A673 (cell line): Measurements from ENCODE around the gene PSMA2. TPM values are rescaled to one million over a fixed set of nuclear protein-coding genes. Genes with fewer than 3 reads are reported as not detected.

Source experiments
- BruUV-seq: library from RNA; stranded (reverse); fragments of 400-500 nt; replicated peaks from 2 replicates; lab custom pipeline; 2021; lab: Mats Ljungman, UMichigan
- CTCF ChIA-PET: fragments of 300-600 bp; sonication (Branson Sonifier 250); formaldehyde crosslinking; loops from one replicate; lab custom pipeline; 2022; ENCODE audit warnings: antibody characterized with exemption; lab: Charles Lee
- POLR2A ChIA-PET: fragments of 300-600 bp; sonication (Branson Sonifier 250); formaldehyde crosslinking; loops from one replicate; lab custom pipeline; 2022; ENCODE audit warnings: antibody characterized with exemption; ENCODE audit not compliant: low non-redundant PET; lab: Charles Lee
- DNase-seq: peaks from one replicate; pipeline ENCODE4 v3.0.0-alpha.2; 2015; ENCODE audit warnings: low spot score
- H3K27ac ChIP-seq: fragments of 200-600 bp; sonication (generic); 2 replicates; pipeline ENCODE4 v1.5.1; 2016; ENCODE audit warnings: mixed run types, low read depth, mild to moderate bottlenecking, mixed read lengths, antibody characterized with exemption, low read length; ENCODE audit not compliant: poor library complexity, severe bottlenecking
- H3K27me3 ChIP-seq: fragments of 200-600 bp; sonication (generic); replicated peaks from 2 replicates; pipeline ENCODE4 v1.6.1; 2017; ENCODE audit warnings: mixed run types, low read depth, mild to moderate bottlenecking, mixed read lengths, antibody characterized with exemption, low read length; ENCODE audit not compliant: insufficient read depth, poor library complexity
- H3K36me3 ChIP-seq: fragments of 200-600 bp; sonication (generic); 2 replicates; pipeline ENCODE4 v1.6.1; 2016; ENCODE audit warnings: mixed run types, mild to moderate bottlenecking, mixed read lengths, antibody characterized with exemption, low read length; ENCODE audit not compliant: insufficient read depth, poor library complexity, severe bottlenecking
- H3K4me1 ChIP-seq: fragments of 200-600 bp; sonication (generic); 2 replicates; pipeline ENCODE4 v1.6.1; 2017; ENCODE audit warnings: mixed run types, mild to moderate bottlenecking, mixed read lengths, antibody characterized with exemption, low read length; ENCODE audit not compliant: insufficient read depth, poor library complexity, severe bottlenecking
- H3K4me3 ChIP-seq: fragments of 200-600 bp; sonication (generic); 2 replicates; pipeline ENCODE4 v1.5.1; 2016; ENCODE audit warnings: low read depth, mixed run types, mild to moderate bottlenecking, mixed read lengths, low read length; ENCODE audit not compliant: poor library complexity, severe bottlenecking
- H3K9me3 ChIP-seq: fragments of 200-600 bp; sonication (generic); 2 replicates; pipeline ENCODE4 v1.6.1; 2016; ENCODE audit warnings: mixed run types, low read depth, mild to moderate bottlenecking, mixed read lengths, antibody characterized with exemption, low read length; ENCODE audit not compliant: poor library complexity, severe bottlenecking
- CTCF ChIP-seq: fragments of 300-800, 200-600 bp; sonication (generic); conservative IDR thresholded peaks from 2 replicates; pipeline ENCODE4 v1.5.1; 2017; ENCODE audit warnings: low read depth, mild to moderate bottlenecking, antibody characterized with exemption, low read length, moderate library complexity, mixed read lengths
- EZH2 ChIP-seq: fragments of 200-600 bp; sonication (generic); IDR thresholded peaks from 2 replicates; pipeline ENCODE4 v1.6.1; 2017; ENCODE audit warnings: borderline replicate concordance, low read depth, mild to moderate bottlenecking, mixed read lengths, antibody characterized with exemption, low read length; ENCODE audit not compliant: poor library complexity, severe bottlenecking
- intact Hi-C: fragments of 100-400 bp; cut with micrococcal nuclease; formaldehyde crosslinking; loops from one replicate; pipeline ENCODE4 v1.10.0; 2022; ENCODE audit not compliant: unreplicated experiment
- total RNA-seq: library from RNA; stranded (reverse); gene quantifications from 2 replicates; pipeline ENCODE4 v1.2.3, GENCODE V29; 2021

Gene PSMA2
- total RNA-seq, 1 experiment from 2014 or later: 193 TPM

- Histone ChIP-seq H3K4me1 (no peaks in the 10 kb centered on the region), H3K4me3 (no peak overlapping the region), H3K36me3 (no peaks in the 10 kb centered on the region), H3K27ac (no peak overlapping the region), H3K9me3 (no peaks in the 10 kb centered on the region), H3K27me3 (no peaks in the 10 kb centered on the region)
- intact Hi-C loops: no loop called here
- no peak for DNase-seq
- no TSS peak for BruUV-seq
- CTCF ChIA-PET: no interaction called here
- POLR2A ChIA-PET: no interaction called here
- TF ChIP-seq EZH2 (no peak), CTCF (no peak)
These were observed 62.6 kb downstream of the PSMA2 start for GRCh38 chr7:42869131-42870020.

DNA sequence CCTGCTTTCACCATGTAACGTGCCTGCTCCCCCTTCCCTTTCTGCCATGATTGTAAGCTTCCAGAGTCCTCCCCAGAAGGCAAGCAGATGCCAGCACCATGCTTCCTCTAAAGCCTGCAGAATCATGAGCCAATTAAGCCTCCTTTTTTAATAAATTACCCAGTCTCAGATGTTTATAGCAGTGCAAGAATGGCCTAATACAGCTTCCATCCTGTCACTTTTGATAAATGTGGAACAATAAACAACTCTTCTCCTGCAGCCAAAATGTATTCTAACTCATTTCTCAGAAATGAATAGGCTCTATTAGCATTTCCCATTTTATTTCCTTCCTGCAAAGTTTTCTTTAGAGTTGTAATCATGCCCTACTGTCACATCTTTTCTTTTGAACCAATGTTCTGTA, 63.5 kb downstream of the PSMA2 start:
- no peak overlapping the region for H3K4me3 ChIP-seq
- no peak for TF ChIP-seq CTCF
- no peak for TF ChIP-seq EZH2
- POLR2A ChIA-PET: no interaction called here

More for the DNA sequence above, 63.5 kb downstream of the PSMA2 start:
- H3K36me3 ChIP-seq: no peaks in the 10 kb centered on the region
- H3K4me1 ChIP-seq: no peaks in the 10 kb centered on the region
- intact Hi-C loops: no loop called here
- H3K27ac ChIP-seq: no peak overlapping the region
- DNase-seq: no peak
- no TSS peak for BruUV-seq
- no peaks in the 10 kb centered on the region for H3K27me3 ChIP-seq
- H3K9me3 ChIP-seq: no peaks in the 10 kb centered on the region
- CTCF ChIA-PET: no interaction called here

Other genes with a start within 250 kb of the PSMA2 start
- gene C7orf25, start 20.1 kb downstream of the PSMA2 start, total RNA-seq: 5.6 and 7.3 TPM in 2 replicates
- 88.3 and 102 TPM in 2 replicates for gene MRPL32, start 202 bp upstream of the PSMA2 start, total RNA-seq
- gene HECW1, start 180.5 kb upstream of the PSMA2 start, total RNA-seq: 0.39 and 0.57 TPM in 2 replicates